Sigmoid colon (tissue), 7 donors: Measurements from ENCODE around the gene SLC6A19. TPM values are rescaled to one million over a fixed set of nuclear protein-coding genes. Genes with fewer than 3 reads are reported as not detected.

Source experiments
- DNase-seq: peaks from one replicate; pipeline ENCODE4 v3.0.0-alpha.2; 2019
- H3K27ac ChIP-seq, 4 donors: fragments of 200-600 bp; sonication (generic); one replicate each; pipeline ENCODE4 v1.5.1; 2016 to 2019; ENCODE audit warnings: mild to moderate bottlenecking in 1 of 4
- H3K27me3 ChIP-seq, 3 donors: fragments of 200-600 bp; sonication (generic); one replicate each; pipeline ENCODE4 v1.5.1; 2019; ENCODE audit warnings: mild to moderate bottlenecking in 1 of 3
- H3K36me3 ChIP-seq, 4 donors: fragments of 200-600 bp; sonication (generic); one replicate each; pipeline ENCODE4 v1.5.1; 2016 to 2019
- H3K4me1 ChIP-seq, 4 donors: fragments of 200-600 bp; sonication (generic); one replicate each; pipeline ENCODE4 v1.5.1; 2017 to 2019
- H3K4me3 ChIP-seq, 4 donors: fragments of 200-600 bp; sonication (generic); one replicate each; pipeline ENCODE4 v1.5.1; 2017 to 2019; ENCODE audit warnings: mild to moderate bottlenecking in 2 of 4, moderate library complexity in 1 of 4
- H3K9me3 ChIP-seq, 4 donors: fragments of 200-600 bp in 3 of 4; sonication (generic) in 3 of 4; one replicate each; pipeline versions ENCODE4 v1.5.1 to v1.6.1; 2013 to 2019
- EP300 ChIP-seq, 4 donors: sonication (generic); formaldehyde crosslinking; IDR thresholded peaks; one replicate each; pipeline ENCODE4 v1.6.1; 2017; ENCODE audit warnings: antibody characterized with exemption in 4 of 4
- POLR2A ChIP-seq, 2 donors: fragments of 450-650 bp; IDR thresholded peaks; one replicate each; pipeline ENCODE4 v1.6.1; 2016; ENCODE audit warnings: antibody characterized with exemption in 2 of 2, mild to moderate bottlenecking in 2 of 2, moderate library complexity in 2 of 2
- POLR2AphosphoS5 ChIP-seq, 4 donors: sonication (generic); formaldehyde crosslinking; IDR thresholded peaks; one replicate each; pipeline ENCODE4 v1.6.1; 2017; ENCODE audit warnings: antibody characterized with exemption in 4 of 4
- WGBS, 2 donors: extraction: QIAGEN DNeasy Blood & Tissue Kit; methylation state at CpG; one replicate each; pipeline ENCODE4 v1.1.7; 2013; 5-methylcytosine and 5-hydroxymethylcytosine counted together
- intact Hi-C: fragments of 100-400 bp; cut with DNase I; formaldehyde crosslinking; loops from one replicate; pipeline ENCODE4 v1.15.1; 2023
- polyA plus RNA-seq, 3 donors: library from polyadenylated mRNA; stranded (reverse); fragments of 200-250 nt; gene quantifications; one replicate each; pipeline ENCODE4 v1.2.3, GENCODE V29; 2013
- total RNA-seq, 4 donors: library from RNA; depleted of rRNA; stranded (reverse); fragments of >200 nt; gene quantifications; one replicate each; pipeline ENCODE4 v1.1.0, GENCODE V29; 2016
- TF ChIP-seq, protein P1 (sequence below), 4 experiments: fragments of 450-650 bp in 3 of 4; fragments of 200-600 bp in 1 of 4; IDR thresholded peaks; one replicate each; pipeline ENCODE4 v1.5.1; 2016 to 2019; ENCODE audit warnings: antibody characterized with exemption in 4 of 4, mild to moderate bottlenecking in 3 of 4, moderate library complexity in 2 of 4
- donor health status: healthy with polysubstance abuse.
- donor health status: Bipolar disorder and iron deficiency.
- donor health status: healthy.

SLC6A19 gene
- total and polyA plus RNA-seq, 7 donors, result 0.80 to 6.6 (median 0.92) TPM; not detected in 4

GRCh38 chr5:1207555-1207954, 6.2 kb downstream of the SLC6A19 start:
- H3K27me3 ChIP-seq, result peaks cover 0 to 42% (median 3%) of the 10 kb centered on the region in 3 donors
- H3K27ac ChIP-seq, result no peak overlapping the region
- intact Hi-C loops, result no loop called here
- TF ChIP-seq EP300 (IDR thresholded peaks at IDR 0.05) (no peak), POLR2A (IDR thresholded peaks at IDR 0.05) (no peak), POLR2AphosphoS5 (IDR thresholded peaks at IDR 0.05) (no peak)
- no peaks in the 10 kb centered on the region for H3K36me3 ChIP-seq
- no peaks in the 10 kb centered on the region for H3K9me3 ChIP-seq
- DNase-seq, result no peak
- WGBS, 2 donors, result 82 to 88% methylated on average over 6 of the region's 6 CpGs
- H3K4me1 ChIP-seq, result no peaks in the 10 kb centered on the region
- H3K4me3 ChIP-seq, result no peak overlapping the region

- H3K36me3 ChIP-seq, result no peaks in the 10 kb centered on the region
- peaks cover 0 to 38% (median 3%) of the 10 kb centered on the region in 3 donors for H3K27me3 ChIP-seq
- DNase-seq, result no peak
- no peaks in the 10 kb centered on the region for H3K9me3 ChIP-seq
- intact Hi-C loops, result no loop called here
- H3K4me3 ChIP-seq, result no peak overlapping the region
- 49 to 76% methylated on average over 17 of the region's 17 CpGs for WGBS, 2 donors
- no peaks in the 10 kb centered on the region for H3K4me1 ChIP-seq
- no peak overlapping the region for H3K27ac ChIP-seq
- TF ChIP-seq POLR2AphosphoS5 (IDR thresholded peaks at IDR 0.05) (no peak), EP300 (IDR thresholded peaks at IDR 0.05) (no peak), POLR2A (IDR thresholded peaks at IDR 0.05) (no peak)
- TF ChIP-seq, protein P1, sequence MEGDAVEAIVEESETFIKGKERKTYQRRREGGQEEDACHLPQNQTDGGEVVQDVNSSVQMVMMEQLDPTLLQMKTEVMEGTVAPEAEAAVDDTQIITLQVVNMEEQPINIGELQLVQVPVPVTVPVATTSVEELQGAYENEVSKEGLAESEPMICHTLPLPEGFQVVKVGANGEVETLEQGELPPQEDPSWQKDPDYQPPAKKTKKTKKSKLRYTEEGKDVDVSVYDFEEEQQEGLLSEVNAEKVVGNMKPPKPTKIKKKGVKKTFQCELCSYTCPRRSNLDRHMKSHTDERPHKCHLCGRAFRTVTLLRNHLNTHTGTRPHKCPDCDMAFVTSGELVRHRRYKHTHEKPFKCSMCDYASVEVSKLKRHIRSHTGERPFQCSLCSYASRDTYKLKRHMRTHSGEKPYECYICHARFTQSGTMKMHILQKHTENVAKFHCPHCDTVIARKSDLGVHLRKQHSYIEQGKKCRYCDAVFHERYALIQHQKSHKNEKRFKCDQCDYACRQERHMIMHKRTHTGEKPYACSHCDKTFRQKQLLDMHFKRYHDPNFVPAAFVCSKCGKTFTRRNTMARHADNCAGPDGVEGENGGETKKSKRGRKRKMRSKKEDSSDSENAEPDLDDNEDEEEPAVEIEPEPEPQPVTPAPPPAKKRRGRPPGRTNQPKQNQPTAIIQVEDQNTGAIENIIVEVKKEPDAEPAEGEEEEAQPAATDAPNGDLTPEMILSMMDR (IDR thresholded peaks at IDR 0.05), result no peak
These were observed 6.9 kb downstream of the SLC6A19 start for GRCh38 chr5:1208221-1208742.

DNA sequence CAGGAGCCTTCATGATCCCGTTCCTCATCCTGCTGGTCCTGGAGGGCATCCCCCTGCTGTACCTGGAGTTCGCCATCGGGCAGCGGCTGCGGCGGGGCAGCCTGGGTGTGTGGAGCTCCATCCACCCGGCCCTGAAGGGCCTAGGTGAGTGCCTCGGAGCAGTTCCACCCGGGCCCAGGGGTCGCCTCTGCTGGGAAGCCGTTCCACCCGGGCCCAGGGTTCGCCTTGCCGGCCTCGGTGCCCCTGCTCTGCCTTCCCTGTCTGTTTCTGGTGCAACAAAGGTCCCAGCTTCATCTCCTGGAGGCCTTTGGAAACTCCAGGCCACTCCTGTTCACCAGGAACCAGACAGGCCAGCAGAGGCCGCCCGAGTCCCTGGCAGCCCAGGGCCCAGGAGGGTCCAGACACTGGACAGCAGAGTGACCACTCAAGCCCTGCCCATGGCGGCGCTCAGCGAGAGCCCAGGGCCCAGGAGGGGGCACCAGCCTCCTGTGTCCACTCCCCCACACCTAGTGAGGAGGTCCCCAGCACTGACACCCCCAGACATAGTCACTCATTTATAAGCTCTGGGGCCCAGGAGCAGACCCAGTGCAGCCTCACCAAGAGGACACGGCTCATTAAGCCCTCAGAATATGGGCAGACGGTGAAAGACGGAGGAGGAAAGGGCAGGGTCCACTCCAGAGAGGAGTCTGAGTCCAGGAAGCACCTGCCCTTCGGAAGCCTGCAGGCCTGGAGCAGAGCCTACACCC, 7.5 kb downstream of the SLC6A19 start:
- no peak for DNase-seq
- intact Hi-C loops, result no loop called here
- Histone ChIP-seq H3K4me3 (no peak overlapping the region), H3K27ac (no peak overlapping the region), H3K36me3 (no peaks in the 10 kb centered on the region), H3K9me3 (no peaks in the 10 kb centered on the region), H3K4me1 (no peaks in the 10 kb centered on the region), H3K27me3 (peaks cover 0 to 32% (median 3%) of the 10 kb centered on the region in 3 donors)
- 57 to 79% methylated on average over 24 of the region's 24 CpGs for WGBS, 2 donors
- TF ChIP-seq EP300 (IDR thresholded peaks at IDR 0.05), result no peak
- TF ChIP-seq, protein P1 (IDR thresholded peaks at IDR 0.05), result peak in 1 of 4 experiments; percentile 8

- Histone ChIP-seq H3K27me3 (peaks cover 0 to 27% (median 3%) of the 10 kb centered on the region in 3 donors), H3K4me3 (no peak overlapping the region), H3K27ac (no peak overlapping the region), H3K36me3 (no peaks in the 10 kb centered on the region), H3K4me1 (no peaks in the 10 kb centered on the region), H3K9me3 (no peaks in the 10 kb centered on the region)
- DNase-seq, result no peak
- WGBS, 2 donors, result 42 to 79% methylated on average over 2 of the region's 2 CpGs
- TF ChIP-seq EP300 (IDR thresholded peaks at IDR 0.05), result no peak
- TF ChIP-seq POLR2AphosphoS5 (IDR thresholded peaks at IDR 0.05), result no peak
- intact Hi-C loops, result no loop called here
These were observed 8.1 kb downstream of the SLC6A19 start for GRCh38 chr5:1209489-1209852.

DNA sequence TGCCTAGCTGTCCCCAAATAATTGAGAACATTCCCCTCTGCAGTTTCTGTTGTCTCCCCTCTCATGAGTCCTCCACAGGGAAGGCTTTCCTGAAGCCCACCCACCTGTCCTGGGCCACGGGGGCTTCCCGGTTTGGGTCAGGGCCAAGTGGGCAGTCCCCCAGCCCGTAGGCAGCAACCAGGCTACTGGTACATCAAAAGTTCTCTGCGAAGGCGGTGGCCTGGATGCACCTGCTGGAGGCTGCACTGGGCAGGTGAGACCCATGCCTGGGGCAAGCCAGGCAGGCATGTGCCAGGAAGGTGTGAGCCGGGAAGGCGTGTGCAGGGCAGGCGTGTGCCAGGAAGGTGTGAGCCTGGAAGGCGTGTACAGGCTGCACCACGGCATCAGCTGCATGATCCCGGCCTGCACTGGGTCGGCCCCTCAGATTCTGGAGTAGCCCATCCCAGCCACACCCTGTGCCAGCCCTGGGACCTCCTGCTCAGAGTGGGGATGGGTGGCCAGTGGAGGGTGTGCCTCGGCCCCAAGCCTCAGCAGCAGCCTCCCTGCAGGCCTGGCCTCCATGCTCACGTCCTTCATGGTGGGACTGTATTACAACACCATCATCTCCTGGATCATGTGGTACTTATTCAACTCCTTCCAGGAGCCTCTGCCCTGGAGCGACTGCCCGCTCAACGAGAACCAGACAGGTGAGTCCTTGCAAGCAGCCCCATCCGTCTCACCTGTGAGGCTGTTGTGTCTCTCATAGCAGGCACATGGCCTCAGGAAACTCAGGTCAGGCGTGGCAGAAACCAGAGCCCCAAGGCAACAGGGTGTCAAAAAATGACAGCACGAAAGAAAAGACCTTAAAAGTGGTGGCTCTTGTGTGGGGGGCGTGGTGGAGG, 8.7 kb downstream of the SLC6A19 start:
- WGBS, 2 donors, result 56 to 83% methylated on average over 21 of the region's 21 CpGs
- Histone ChIP-seq H3K9me3 (no peaks in the 10 kb centered on the region), H3K27ac (no peak overlapping the region), H3K27me3 (peaks cover 0 to 22% (median 3%) of the 10 kb centered on the region in 3 donors), H3K4me1 (no peaks in the 10 kb centered on the region), H3K4me3 (no peak overlapping the region), H3K36me3 (no peaks in the 10 kb centered on the region)
- TF ChIP-seq EP300 (IDR thresholded peaks at IDR 0.05) (no peak), POLR2A (IDR thresholded peaks at IDR 0.05) (no peak), POLR2AphosphoS5 (IDR thresholded peaks at IDR 0.05) (no peak)
- TF ChIP-seq, protein P1 (IDR thresholded peaks at IDR 0.05), result no peak
- no peak for DNase-seq
- intact Hi-C loops, result no loop called here
